ENCODE data around the gene SPEM3.

DNA sequence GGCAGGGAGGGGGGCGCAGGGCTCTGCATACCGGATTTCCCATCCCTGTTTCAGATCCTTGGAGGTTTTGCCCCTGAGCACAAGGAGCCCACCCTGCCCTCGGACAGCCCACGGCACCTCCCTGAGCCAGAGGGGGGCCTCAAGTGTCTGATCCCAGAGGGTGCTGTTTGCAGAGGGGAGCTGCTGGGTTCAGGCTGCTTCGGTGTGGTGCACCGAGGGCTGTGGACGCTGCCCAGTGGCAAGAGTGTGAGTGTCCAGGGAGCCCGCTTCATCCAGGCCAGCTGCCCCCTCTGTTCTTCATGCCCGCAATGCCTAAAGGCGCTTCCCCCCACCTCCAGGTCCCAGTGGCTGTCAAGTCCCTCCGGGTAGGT lies 45.3 kb upstream of the SPEM3 start:
- TF ChIP-seq, protein P1, sequence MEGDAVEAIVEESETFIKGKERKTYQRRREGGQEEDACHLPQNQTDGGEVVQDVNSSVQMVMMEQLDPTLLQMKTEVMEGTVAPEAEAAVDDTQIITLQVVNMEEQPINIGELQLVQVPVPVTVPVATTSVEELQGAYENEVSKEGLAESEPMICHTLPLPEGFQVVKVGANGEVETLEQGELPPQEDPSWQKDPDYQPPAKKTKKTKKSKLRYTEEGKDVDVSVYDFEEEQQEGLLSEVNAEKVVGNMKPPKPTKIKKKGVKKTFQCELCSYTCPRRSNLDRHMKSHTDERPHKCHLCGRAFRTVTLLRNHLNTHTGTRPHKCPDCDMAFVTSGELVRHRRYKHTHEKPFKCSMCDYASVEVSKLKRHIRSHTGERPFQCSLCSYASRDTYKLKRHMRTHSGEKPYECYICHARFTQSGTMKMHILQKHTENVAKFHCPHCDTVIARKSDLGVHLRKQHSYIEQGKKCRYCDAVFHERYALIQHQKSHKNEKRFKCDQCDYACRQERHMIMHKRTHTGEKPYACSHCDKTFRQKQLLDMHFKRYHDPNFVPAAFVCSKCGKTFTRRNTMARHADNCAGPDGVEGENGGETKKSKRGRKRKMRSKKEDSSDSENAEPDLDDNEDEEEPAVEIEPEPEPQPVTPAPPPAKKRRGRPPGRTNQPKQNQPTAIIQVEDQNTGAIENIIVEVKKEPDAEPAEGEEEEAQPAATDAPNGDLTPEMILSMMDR (IDR thresholded peaks at IDR 0.05 in 4 of 5, conservative IDR thresholded peaks at IDR 0.05 in 1 of 5), result no peak
- TF ChIP-seq POLR2A (IDR thresholded peaks at IDR 0.05), result no peak

All from gastrocnemius medialis (tissue), 4 donors.